Duodenal mucosa (tissue), 2 donors: ENCODE results near the gene HLA-A.

Source experiments
- H3K27ac ChIP-seq: one replicate; pipeline ENCODE4 v1.7.0; 2013; ENCODE audit warnings: low read depth, low read length
- H3K27me3 ChIP-seq, 2 donors: one replicate each; pipeline ENCODE4 v1.7.0; 2013; ENCODE audit warnings: low read length in 2 of 2, control low read depth in 1 of 2; ENCODE audit not compliant: insufficient read depth in 2 of 2, control insufficient read depth in 1 of 2
- H3K36me3 ChIP-seq, 2 donors: one replicate each; pipeline ENCODE4 v1.7.0; 2013; ENCODE audit warnings: low read length in 2 of 2, control low read depth in 1 of 2; ENCODE audit not compliant: insufficient read depth in 2 of 2, control insufficient read depth in 1 of 2
- H3K4me1 ChIP-seq, 2 donors: one replicate each; pipeline ENCODE4 v1.7.0; 2013; ENCODE audit warnings: low read length in 2 of 2, control low read depth in 1 of 2; ENCODE audit not compliant: insufficient read depth in 2 of 2, control insufficient read depth in 1 of 2
- H3K4me3 ChIP-seq, 2 donors: one replicate each; pipeline ENCODE4 v1.7.0; 2013; ENCODE audit warnings: low read length in 2 of 2, low read depth in 1 of 2
- H3K9ac ChIP-seq, 2 donors: one replicate each; pipeline ENCODE4 v1.7.0; 2013; ENCODE audit warnings: low read length in 2 of 2, low read depth in 1 of 2
- H3K9me3 ChIP-seq, 2 donors: one replicate each; pipeline ENCODE4 v1.7.0; 2013; ENCODE audit warnings: low read length in 2 of 2, control low read depth in 1 of 2; ENCODE audit not compliant: control insufficient read depth in 1 of 2

Gene HLA-A

DNA sequence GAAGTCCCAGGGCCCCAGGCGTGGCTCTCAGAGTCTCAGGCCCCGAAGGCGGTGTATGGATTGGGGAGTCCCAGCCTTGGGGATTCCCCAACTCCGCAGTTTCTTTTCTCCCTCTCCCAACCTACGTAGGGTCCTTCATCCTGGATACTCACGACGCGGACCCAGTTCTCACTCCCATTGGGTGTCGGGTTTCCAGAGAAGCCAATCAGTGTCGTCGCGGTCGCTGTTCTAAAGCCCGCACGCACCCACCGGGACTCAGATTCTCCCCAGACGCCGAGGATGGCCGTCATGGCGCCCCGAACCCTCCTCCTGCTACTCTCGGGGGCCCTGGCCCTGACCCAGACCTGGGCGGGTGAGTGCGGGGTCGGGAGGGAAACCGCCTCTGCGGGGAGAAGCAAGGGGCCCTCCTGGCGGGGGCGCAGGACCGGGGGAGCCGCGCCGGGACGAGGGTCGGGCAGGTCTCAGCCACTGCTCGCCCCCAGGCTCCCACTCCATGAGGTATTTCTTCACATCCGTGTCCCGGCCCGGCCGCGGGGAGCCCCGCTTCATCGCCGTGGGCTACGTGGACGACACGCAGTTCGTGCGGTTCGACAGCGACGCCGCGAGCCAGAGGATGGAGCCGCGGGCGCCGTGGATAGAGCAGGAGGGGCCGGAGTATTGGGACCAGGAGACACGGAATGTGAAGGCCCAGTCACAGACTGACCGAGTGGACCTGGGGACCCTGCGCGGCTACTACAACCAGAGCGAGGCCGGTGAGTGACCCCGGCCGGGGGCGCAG lies at the start of gene HLA-A:
HLA-A (plus strand) TSS at position 258 of the 778 bp plus-strand sequence; CDS start at position 280, 22 bp downstream.
- Histone ChIP-seq H3K27ac (peak within 1 kb of the TSS; percentile 93), H3K9ac (peak within 1 kb of the TSS; percentile 90 to 92), H3K27me3 (no peaks in the 10 kb centered on the region), H3K4me3 (peak within 1 kb of the TSS; percentile 81 to 85), H3K9me3 (no peaks in the 10 kb centered on the region), H3K36me3 (peaks cover 17 to 21% of the 10 kb centered on the region in 2 donors), H3K4me1 (peaks cover 21 to 27% of the 10 kb centered on the region in 2 donors)

DNA sequence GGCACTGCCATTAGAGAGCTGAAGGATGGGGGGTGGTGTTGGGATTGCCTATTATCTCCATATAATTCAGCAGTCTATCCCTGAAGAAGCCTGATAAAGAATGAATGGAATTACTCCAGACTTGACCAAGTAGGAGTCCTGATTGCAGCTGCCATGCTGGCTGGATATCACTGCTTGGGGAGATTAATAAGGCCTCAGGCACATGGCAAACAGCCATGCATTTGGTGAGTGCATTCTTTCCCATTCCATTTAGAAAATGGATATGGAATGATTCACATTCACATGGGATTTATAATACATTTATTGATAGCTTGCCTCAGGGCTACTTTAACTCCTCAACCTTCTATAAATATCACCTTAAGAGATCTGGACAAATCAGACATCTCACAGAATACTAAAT lies 49.6 kb upstream of the HLA-A start:
- no peaks in the 10 kb centered on the region for H3K9me3 ChIP-seq
- H3K9ac ChIP-seq = no peak overlapping the region
- peaks cover 0 to 8% of the 10 kb centered on the region in 2 donors for H3K4me1 ChIP-seq
- H3K27ac ChIP-seq = no peak overlapping the region
- no peaks in the 10 kb centered on the region for H3K27me3 ChIP-seq
- H3K36me3 ChIP-seq = peaks cover 11 to 12% of the 10 kb centered on the region in 2 donors
- H3K4me3 ChIP-seq = no peak overlapping the region

DNA sequence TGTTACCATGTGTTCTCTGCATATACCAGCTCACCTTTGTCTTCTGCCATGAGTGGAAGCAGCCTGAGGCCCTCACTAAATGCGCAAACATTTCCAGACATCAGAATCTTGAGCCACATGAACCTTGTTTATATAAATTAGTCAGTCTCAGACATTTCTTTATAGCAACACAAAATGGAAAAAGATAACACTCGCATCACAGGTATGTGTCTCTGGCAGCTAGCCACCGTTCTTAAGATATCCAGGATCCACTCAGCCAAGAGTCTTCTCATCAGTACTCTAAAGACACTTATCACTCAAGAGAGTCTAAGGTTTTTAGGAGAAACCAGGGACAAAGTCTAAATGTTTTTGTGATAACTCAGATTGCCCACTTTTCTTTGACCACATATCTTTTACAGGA lies 43.1 kb upstream of the HLA-A start:
- H3K27ac ChIP-seq = no peak overlapping the region
- no peaks in the 10 kb centered on the region for H3K27me3 ChIP-seq
- H3K4me3 ChIP-seq = no peak overlapping the region
- H3K9me3 ChIP-seq = no peaks in the 10 kb centered on the region
- no peak overlapping the region for H3K9ac ChIP-seq
- H3K36me3 ChIP-seq = peaks cover 0 to 11% of the 10 kb centered on the region in 2 donors
- H3K4me1 ChIP-seq = no peaks in the 10 kb centered on the region

DNA sequence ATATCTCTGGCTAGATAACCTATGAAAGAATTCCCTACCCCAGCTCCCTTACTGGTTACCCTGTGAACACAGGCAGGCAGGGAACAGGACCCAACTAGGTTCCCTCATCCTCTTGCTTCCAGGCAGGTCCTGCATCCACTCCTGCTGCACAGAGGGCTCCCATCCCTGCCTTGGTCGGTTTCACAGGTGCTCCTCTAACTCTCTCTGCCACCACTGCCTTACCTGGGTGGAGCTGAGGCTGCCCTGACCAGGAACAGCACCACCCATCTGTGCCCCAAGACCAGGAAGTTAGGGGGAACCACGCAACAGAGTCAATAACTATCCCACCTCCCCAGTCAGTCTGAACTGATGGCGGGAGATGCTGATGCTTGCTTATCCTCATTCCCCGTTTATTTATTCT lies 37.0 kb upstream of the HLA-A start:
- no peaks in the 10 kb centered on the region for H3K9me3 ChIP-seq
- H3K36me3 ChIP-seq = peaks cover 0 to 5% of the 10 kb centered on the region in 2 donors
- peaks cover 30 to 32% of the 10 kb centered on the region in 2 donors for H3K4me1 ChIP-seq
- H3K27me3 ChIP-seq = no peaks in the 10 kb centered on the region
- H3K9ac ChIP-seq = no peak overlapping the region
- no peak overlapping the region for H3K27ac ChIP-seq
- no peak overlapping the region for H3K4me3 ChIP-seq

DNA sequence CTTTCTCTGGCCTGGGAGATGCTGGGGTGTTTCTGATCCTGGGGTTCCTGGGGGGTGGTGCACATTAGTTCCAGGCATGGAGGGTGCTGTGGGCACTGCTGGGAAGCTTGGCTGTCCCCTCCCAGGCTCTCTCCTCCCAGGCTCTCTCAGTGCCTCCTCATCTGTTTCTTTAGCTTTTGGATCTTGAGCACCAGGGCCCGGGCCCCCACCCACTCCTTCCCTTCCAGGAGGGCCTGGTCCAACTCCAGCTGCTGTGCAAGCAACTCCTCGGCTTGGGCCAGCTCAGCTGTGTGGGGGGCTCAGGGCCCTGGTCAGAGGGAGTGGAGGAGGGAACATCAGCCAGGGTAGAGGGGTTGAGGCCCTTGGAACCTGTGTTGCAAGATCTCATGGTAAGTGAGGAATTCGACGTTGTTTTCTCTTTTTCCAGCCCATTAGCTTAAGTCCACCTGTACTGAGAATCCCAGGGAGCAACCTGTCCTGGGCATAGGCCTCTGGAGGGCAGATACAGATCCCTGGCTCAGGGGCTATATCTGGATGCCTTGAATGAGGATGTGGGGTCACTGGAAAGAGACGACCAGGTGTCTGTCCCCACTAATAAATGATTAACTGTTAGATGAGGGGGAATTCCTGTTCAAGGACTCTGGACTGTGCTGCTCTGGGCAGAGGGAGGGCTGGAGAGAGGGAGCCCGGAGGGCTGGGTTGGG lies 34.5 kb upstream of the HLA-A start:
- peak overlapping the region in 1 of 2 donors; percentile 43 for H3K9ac ChIP-seq
- H3K9me3 ChIP-seq = no peaks in the 10 kb centered on the region
- no peaks in the 10 kb centered on the region for H3K27me3 ChIP-seq
- H3K27ac ChIP-seq = no peak overlapping the region
- no peak overlapping the region for H3K4me3 ChIP-seq
- no peaks in the 10 kb centered on the region for H3K36me3 ChIP-seq
- H3K4me1 ChIP-seq = peaks cover 32 to 36% of the 10 kb centered on the region in 2 donors

DNA sequence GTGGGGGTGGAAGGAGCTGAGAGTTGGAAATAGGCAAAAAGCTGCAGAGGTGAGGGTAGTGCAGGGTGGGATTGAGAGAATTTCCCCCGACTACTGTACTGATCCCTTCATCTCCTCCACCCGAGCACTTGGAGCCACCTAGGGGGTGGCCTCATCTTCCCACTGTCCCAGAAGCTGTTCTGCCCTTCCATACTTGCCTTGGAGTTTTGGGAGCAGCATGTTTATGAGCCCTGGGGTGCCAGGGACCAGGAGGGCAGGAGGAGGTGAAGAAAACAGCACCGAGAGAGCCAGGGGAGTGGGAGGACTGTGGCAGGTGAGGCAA lies 34.0 kb upstream of the HLA-A start:
- Histone ChIP-seq H3K9ac (peak overlapping the region in 1 of 2 donors; percentile 43), H3K27ac (peak overlapping the region; percentile 32), H3K4me3 (peak overlapping the region in 1 of 2 donors; percentile 50), H3K9me3 (no peaks in the 10 kb centered on the region), H3K36me3 (no peaks in the 10 kb centered on the region), H3K4me1 (peaks cover 32 to 36% of the 10 kb centered on the region in 2 donors), H3K27me3 (no peaks in the 10 kb centered on the region)

DNA sequence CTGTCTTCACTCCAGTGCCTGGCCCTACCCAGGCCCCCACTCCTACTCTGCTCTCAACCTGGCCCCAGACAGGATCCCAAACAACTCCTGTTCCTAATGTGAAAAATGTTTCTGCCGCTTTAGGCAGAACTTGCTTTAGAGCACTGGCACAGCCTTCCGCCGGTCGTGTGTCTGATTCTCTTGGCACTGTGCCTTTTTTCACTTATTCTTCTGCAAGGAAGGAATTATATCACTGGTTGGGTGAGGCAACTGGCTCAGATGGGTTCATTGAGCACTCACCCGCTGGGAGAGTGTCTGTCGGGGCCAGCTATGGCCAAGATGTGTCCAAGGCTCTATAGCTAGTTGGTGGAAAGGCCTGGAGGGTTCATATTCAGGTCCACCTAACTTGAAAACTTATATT lies 33.6 kb upstream of the HLA-A start:
- Histone ChIP-seq H3K27me3 (no peaks in the 10 kb centered on the region), H3K36me3 (no peaks in the 10 kb centered on the region)

DNA sequence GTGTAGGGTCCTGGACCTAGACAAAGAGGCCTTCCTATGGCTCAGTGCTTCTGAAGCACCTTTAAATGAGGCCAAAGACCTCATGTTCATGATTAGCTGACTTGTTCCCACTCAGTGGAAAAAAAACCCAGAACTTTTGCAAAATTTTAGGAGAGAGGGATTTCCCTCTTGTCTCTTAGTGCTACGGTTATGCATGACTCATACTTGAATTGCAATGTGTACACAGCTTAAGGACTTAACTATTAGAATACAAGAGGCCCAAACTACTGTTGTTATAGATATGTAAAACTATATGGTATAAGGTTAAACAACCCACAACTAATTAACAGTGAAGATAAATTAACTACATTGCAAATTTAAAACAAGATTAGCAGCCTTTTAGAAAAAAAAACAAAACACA lies 32.3 kb upstream of the HLA-A start:
- Histone ChIP-seq H3K4me3 (no peak overlapping the region), H3K27ac (no peak overlapping the region), H3K27me3 (no peaks in the 10 kb centered on the region), H3K9me3 (no peaks in the 10 kb centered on the region), H3K4me1 (peaks cover 32 to 36% of the 10 kb centered on the region in 2 donors), H3K9ac (no peak overlapping the region), H3K36me3 (no peaks in the 10 kb centered on the region)

More for the DNA sequence above, 33.6 kb upstream of the HLA-A start:
- H3K4me1 ChIP-seq = peaks cover 32 to 36% of the 10 kb centered on the region in 2 donors
- H3K9me3 ChIP-seq = no peaks in the 10 kb centered on the region
- H3K27ac ChIP-seq = no peak overlapping the region
- H3K9ac ChIP-seq = peak overlapping the region in 1 of 2 donors; percentile 43
- peak overlapping the region in 1 of 2 donors; percentile 50 for H3K4me3 ChIP-seq

DNA sequence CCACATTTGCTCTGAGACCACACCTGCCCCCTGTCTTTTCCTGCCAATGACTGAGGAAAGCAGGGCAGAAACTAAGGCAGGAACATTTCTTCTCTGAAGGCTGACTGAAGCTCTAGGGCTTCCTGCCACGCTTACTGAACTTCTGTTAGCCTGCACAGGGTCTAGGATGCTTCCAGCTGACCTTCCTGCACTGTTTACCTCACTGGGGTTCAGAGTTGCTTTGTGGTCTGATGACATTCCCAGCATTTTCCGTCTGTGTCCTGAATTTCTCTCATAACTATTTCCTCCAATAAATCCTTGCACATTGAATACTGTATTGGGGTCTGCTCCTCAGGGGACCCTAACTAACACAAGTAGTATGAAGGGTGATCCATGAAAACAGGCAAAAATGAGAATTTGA lies 29.5 kb upstream of the HLA-A start:
- Histone ChIP-seq H3K27me3 (no peaks in the 10 kb centered on the region), H3K9ac (no peak overlapping the region), H3K4me1 (peaks cover 21 to 28% of the 10 kb centered on the region in 2 donors), H3K36me3 (no peaks in the 10 kb centered on the region), H3K27ac (no peak overlapping the region), H3K9me3 (no peaks in the 10 kb centered on the region), H3K4me3 (no peak overlapping the region)

DNA sequence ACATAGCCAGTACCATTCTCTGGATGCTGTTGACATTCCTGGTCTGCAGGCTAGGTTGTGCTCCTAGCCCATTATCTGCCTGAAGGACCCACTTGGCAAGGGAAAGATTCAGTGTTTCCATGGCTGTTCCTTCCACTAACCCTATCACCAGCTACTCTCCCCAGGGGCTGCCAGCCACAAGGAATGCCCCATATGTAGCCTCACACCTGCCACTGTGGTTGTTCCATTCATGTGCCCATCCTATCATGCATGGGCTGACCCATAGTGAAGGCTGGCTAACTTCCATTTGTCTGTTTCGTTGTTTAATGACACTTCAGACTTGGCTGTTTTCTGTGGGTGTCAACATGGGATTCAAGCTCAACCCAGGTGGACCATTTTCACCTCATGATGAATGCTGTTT lies 25.6 kb upstream of the HLA-A start:
- Histone ChIP-seq H3K27me3 (no peaks in the 10 kb centered on the region), H3K4me3 (no peak overlapping the region), H3K27ac (no peak overlapping the region), H3K36me3 (no peaks in the 10 kb centered on the region), H3K9me3 (no peaks in the 10 kb centered on the region), H3K4me1 (no peaks in the 10 kb centered on the region), H3K9ac (no peak overlapping the region)
